GM12801 (cell line): ENCODE results near the gene TSC22D2.

Experiments used
- CTCF ChIP-seq: IDR thresholded peaks from one replicate; pipeline ENCODE4 v1.5.1; 2011; ENCODE audit warnings: control low read depth; ENCODE audit not compliant: insufficient read length; ENCODE audit errors: extremely low read depth

The TSC22D2 gene

DNA sequence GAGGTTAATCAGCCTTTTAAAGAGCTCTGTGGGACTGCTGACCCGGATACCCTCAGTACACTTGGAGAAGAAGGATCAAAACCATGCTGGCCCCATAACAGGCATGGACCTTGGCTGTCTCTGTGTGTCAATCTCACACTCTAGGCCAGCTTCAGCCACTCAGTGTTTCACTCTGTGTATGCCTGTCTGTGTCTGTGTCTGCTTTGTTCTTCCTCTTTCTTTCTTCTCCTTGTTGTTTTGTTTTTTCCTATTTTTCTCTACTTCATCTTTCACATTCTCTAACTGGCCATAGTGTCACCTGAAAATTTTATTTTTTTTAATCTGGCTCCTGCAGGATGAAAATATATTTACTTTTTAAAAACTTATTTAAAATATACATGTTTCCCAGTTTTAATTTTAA is 87.1 kb downstream of the TSC22D2 start:
- TF ChIP-seq CTCF = no peak

- TF ChIP-seq CTCF = no peak
Measured at GRCh38 chr3:150495563-150496168, 87.6 kb downstream of the TSC22D2 start.

GRCh38 chr3:150497956-150498355 is 89.9 kb downstream of the TSC22D2 start:
- no peak for TF ChIP-seq CTCF

DNA sequence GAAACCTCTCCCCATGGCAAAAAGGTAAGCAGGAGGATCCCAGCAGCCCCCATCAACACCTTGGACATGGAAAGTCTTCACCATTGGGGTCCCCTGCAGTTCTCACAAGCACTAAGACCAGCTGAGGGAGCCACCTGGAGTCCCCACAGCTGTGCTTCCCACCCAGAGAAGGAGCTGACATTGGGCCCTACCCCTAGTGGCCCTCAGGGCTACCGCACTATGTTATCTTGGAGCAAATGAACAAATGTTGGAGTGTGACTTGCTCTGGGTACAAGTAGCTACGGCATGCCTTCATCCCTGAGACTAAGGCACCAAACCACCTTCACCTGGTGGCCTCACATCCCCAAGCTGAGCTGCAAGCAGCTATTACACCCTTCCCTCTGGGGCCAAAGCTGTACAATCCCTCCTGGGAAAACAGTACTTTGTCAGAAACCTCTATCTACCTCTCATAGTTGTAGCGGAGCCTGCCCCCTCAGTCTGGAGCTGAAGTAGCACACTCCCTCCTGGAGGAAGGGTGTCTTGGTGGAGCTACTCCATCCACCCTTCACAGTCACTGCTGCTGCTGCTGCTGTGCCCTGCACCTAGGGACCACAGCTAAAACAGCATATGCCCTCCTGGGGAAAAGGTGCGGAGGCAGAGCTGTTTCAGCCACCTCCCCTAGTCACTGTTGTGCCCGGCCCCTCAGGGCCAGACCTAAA is 95.5 kb downstream of the TSC22D2 start:
- TF ChIP-seq CTCF = no peak

- TF ChIP-seq CTCF = no peak
Measured at GRCh38 chr3:150504483-150504882, 96.4 kb downstream of the TSC22D2 start.

DNA sequence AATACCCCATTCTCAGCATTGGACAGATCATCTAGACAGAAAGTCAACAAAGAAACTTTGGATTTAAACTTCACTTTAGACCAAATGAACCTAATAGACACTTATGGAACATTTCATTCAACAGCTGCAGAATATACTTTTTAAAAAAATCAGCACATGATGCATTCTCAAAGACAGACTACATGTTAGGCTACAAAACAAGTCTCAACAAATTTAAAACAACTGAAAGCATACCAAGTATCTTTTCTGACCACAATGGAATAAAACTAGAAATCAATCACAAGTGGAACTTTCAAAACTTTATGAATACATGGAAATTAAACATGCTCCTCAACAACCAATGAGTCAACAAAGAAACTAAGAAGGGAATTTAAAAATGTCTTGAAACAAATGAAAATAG is 100.3 kb downstream of the TSC22D2 start:
- TF ChIP-seq CTCF = no peak

GRCh38 chr3:150509780-150510179 is 101.7 kb downstream of the TSC22D2 start:
- TF ChIP-seq CTCF = no peak
